Hematopoietic multipotent progenitor cell treated with erythropoietin and hydrocortisone succinate and interleukin-3 and kit ligand, for 15 days (in vitro differentiated cells): ENCODE data around the gene JAM2.

Source experiments
- DNase-seq: peaks from one replicate; pipeline ENCODE4 v3.0.0-alpha.2; 2015; ENCODE audit warnings: low spot score

JAM2 gene

GRCh38 chr21:25721987-25722386, 82.9 kb downstream of the JAM2 start:
- DNase-seq = no peak

DNA sequence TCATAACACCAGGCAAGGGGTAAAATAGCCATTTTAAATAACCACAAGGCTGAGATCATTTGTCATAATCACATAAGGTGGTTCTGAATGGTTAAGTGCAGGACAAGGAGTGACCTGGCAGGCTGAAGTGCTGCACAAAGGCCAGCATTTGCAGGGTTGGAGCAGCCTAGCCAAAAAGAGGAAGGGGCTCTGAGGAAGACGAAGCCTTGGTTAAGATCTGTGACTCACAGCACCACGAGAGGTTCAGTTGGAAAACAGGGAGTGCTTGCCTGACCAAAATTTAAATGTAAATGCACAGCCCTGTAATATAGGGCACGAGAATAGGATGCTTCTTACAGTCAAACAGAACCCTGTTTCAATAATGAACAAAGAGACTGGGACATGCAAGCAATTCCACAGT, 83.6 kb downstream of the JAM2 start:
- DNase-seq = no peak

DNA sequence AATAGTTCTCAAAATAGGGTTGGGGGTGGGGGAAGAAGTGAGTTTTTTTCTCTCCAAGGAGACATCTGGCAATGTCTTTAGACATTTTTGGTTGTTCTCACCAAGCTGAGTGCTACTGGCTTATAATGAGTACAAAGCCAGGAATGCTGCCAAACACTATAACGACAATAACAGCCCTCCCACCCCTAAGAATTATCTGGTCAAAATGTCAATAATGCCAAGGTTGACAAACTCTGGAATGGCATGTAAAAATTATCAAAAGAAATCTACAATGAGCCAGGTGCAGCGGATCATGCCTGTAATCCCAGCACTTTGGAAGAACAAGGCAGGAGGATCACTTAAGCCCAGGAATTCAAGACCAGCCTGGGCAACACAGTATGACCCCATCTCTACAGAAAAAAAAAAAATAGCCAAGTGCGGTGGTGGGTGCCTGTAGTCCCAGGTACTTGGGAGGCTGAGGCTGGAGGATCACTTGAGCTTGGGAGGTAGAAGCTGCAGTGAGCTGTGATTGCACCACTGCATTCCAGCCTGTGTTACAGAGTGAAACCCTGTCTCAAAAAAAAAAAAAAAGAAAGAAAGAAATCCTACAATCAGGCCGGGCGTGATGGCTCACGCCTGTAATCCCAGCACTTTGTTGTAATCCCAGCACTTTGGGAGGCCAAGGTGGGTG, 93.2 kb downstream of the JAM2 start:
- no peak for DNase-seq

- DNase-seq = peak; percentile 23
These were observed 95.0 kb downstream of the JAM2 start for GRCh38 chr21:25733859-25734653.

- no peak for DNase-seq
These were observed 95.5 kb downstream of the JAM2 start for GRCh38 chr21:25734654-25734903.

- DNase-seq = peak; percentile 96
These were observed 96.0 kb downstream of the JAM2 start, which contains the start of the genes ATP5PF and GABPA for GRCh38 chr21:25734904-25735645. Gene ATP5PF (minus strand): TSS chr21:25734904. CDS start chr21:25729794, 5,110 bp downstream. Gene GABPA (plus strand): TSS chr21:25734972. CDS start chr21:25741599, 6,627 bp downstream.

GRCh38 chr21:25735646-25736597, 96.9 kb downstream of the JAM2 start:
- peak; percentile 28 for DNase-seq

- no peak for DNase-seq
These were observed 98.4 kb downstream of the JAM2 start for GRCh38 chr21:25737421-25737820.

GRCh38 chr21:25742900-25743299, 103.8 kb downstream of the JAM2 start:
- no peak for DNase-seq

- no peak for DNase-seq
These were observed 105.8 kb downstream of the JAM2 start for GRCh38 chr21:25744854-25745253.

DNA sequence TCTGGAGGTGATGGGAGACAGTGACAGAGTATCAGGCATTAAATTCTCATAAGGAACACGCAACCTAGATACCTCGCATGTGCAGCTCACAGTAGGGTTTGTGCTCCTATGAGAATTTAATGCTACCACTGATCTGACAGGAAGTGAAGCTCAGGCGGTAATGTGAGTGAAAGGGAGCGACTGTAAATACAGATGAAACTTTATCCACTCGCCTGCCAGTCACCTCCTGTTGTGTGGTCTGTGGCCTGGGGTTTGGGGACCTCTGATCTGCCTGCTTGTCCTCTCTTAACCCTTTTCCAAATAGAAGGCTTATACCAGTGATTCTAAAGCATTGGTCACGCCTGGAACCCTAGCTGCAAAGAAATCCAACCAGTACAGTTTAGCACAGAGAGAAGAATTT, 111.0 kb downstream of the JAM2 start:
- no peak for DNase-seq

GRCh38 chr21:25752416-25752815, 113.4 kb downstream of the JAM2 start:
- DNase-seq = no peak

GRCh38 chr21:25756190-25756932, 117.3 kb downstream of the JAM2 start:
- DNase-seq = no peak

- no peak for DNase-seq
These were observed 118.5 kb downstream of the JAM2 start for GRCh38 chr21:25757531-25757930.

DNA sequence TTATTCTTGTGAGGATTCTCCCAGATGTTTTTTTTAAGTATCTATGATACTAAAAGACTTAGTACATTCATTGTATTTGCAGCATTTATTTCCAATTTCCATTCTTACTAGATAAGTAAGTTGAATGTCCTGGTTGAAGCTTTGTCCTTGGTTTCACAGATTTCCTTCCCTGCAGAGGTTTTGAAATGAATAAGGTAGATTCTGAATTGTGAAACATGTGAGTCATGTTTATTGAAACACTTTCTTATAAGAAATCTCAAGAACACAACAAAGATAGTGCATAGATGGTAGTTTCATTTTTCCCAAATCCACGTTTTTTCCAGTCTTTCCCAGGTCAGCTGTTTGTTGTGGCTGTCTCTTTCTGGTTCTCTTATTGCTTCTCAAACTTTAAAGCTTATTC, 120.5 kb downstream of the JAM2 start:
- DNase-seq = no peak

GRCh38 chr21:25760061-25760460, 121.0 kb downstream of the JAM2 start:
- no peak for DNase-seq

- no peak for DNase-seq
These were observed 121.6 kb downstream of the JAM2 start for GRCh38 chr21:25760677-25761076.

GRCh38 chr21:25764065-25764464, 125.0 kb downstream of the JAM2 start:
- DNase-seq = no peak
